ENCODE data around the gene PLIN1.
A peak's percentile ranks its signal among the peaks of the same experiment; 100 is the strongest.

The PLIN1 gene

GRCh38 chr15:89652666-89653065 lies 26.5 kb downstream of the PLIN1 start:
- no peak for DNase-seq (ENCODE audit: low read depth in 2 of 2)

- DNase-seq (ENCODE audit: low read depth in 2 of 2) = no peak
Measured at GRCh38 chr15:89652131-89652530, 27.0 kb downstream of the PLIN1 start.

- no peak for DNase-seq (ENCODE audit: low read depth in 2 of 2)
Measured at GRCh38 chr15:89649716-89650115, 29.5 kb downstream of the PLIN1 start.

GRCh38 chr15:89649013-89649625 lies 30.0 kb downstream of the PLIN1 start:
- DNase-seq (ENCODE audit: low read depth in 2 of 2) = no peak

- DNase-seq (ENCODE audit: low read depth in 2 of 2) = no peak
Measured at GRCh38 chr15:89648106-89649012, 30.8 kb downstream of the PLIN1 start.

GRCh38 chr15:89647191-89647851 lies 31.8 kb downstream of the PLIN1 start:
- peak; percentile 29 to 59 for DNase-seq (ENCODE audit: low read depth in 2 of 2)

GRCh38 chr15:89646416-89647141 lies 32.6 kb downstream of the PLIN1 start:
- DNase-seq (ENCODE audit: low read depth in 2 of 2) = no peak

- DNase-seq (ENCODE audit: low read depth in 2 of 2) = no peak
Measured at GRCh38 chr15:89645680-89646079, 33.5 kb downstream of the PLIN1 start.

- DNase-seq (ENCODE audit: low read depth in 2 of 2) = no peak
Measured at GRCh38 chr15:89642106-89642505, 37.1 kb downstream of the PLIN1 start.

- no peak for DNase-seq (ENCODE audit: low read depth in 2 of 2)
Measured at GRCh38 chr15:89641053-89641452, 38.1 kb downstream of the PLIN1 start.

GRCh38 chr15:89640245-89640644 lies 38.9 kb downstream of the PLIN1 start:
- no peak for DNase-seq (ENCODE audit: low read depth in 2 of 2)

- DNase-seq (ENCODE audit: low read depth in 2 of 2) = no peak
Measured at GRCh38 chr15:89633585-89633984, 45.6 kb downstream of the PLIN1 start.

GRCh38 chr15:89632563-89633430 lies 46.4 kb downstream of the PLIN1 start:
- DNase-seq (ENCODE audit: low read depth in 2 of 2) = no peak

GRCh38 chr15:89631902-89632264 lies 47.3 kb downstream of the PLIN1 start:
- DNase-seq (ENCODE audit: low read depth in 2 of 2) = no peak

GRCh38 chr15:89630974-89631901 lies 47.9 kb downstream of the PLIN1 start:
- no peak for DNase-seq (ENCODE audit: low read depth in 2 of 2)

- no peak for DNase-seq (ENCODE audit: low read depth in 2 of 2)
Measured at GRCh38 chr15:89630260-89630659, 48.9 kb downstream of the PLIN1 start.

GRCh38 chr15:89629829-89630228 lies 49.3 kb downstream of the PLIN1 start:
- no peak for DNase-seq (ENCODE audit: low read depth in 2 of 2)

- no peak for DNase-seq (ENCODE audit: low read depth in 2 of 2)
Measured at GRCh38 chr15:89628806-89629715, 50.1 kb downstream of the PLIN1 start.

GRCh38 chr15:89628301-89628700 lies 50.9 kb downstream of the PLIN1 start:
- no peak for DNase-seq (ENCODE audit: low read depth in 2 of 2)

Data from stimulated activated CD4-positive, alpha-beta T cell treated with anti-CD3 and anti-CD28 coated beads, Interleukin-1b, Interleukin-23, amount 100 ng/mL, for 4 hours (primary cell).